RWPE2 (cell line): ENCODE data around the gene PIP4K2B.

Experiments used
- ATAC-seq: fragments of 200-7000 bp; cut with Tn5 transposase; 3 replicates; pipeline ENCODE4 v1.9.1; 2021; ENCODE audit warnings: low read depth
- DNase-seq: peaks from one replicate; pipeline ENCODE4 v3.0.0-alpha.2; 2020; ENCODE audit warnings: low spot score
- H3K27ac ChIP-seq: fragments of 450-650 bp; 2 replicates; pipeline ENCODE4 v1.5.1; 2017; ENCODE audit warnings: mild to moderate bottlenecking; ENCODE audit not compliant: poor library complexity, severe bottlenecking
- H3K27me3 ChIP-seq: fragments of 250-450 bp; sonication (Bioruptor Pico); 2 replicates; pipeline ENCODE4 v1.5.1; 2021; ENCODE audit warnings: mild to moderate bottlenecking, moderate library complexity; ENCODE audit not compliant: insufficient read depth, poor library complexity, severe bottlenecking
- H3K36me3 ChIP-seq: fragments of 250-450 bp; sonication (Bioruptor Pico); 2 replicates; pipeline ENCODE4 v1.5.1; 2020; ENCODE audit warnings: low read depth, mild to moderate bottlenecking, moderate library complexity
- H3K4me1 ChIP-seq: fragments of 250-450 bp; sonication (Bioruptor Pico); 2 replicates; pipeline ENCODE4 v1.5.1; 2021; ENCODE audit warnings: mild to moderate bottlenecking, moderate library complexity; ENCODE audit not compliant: insufficient read depth, poor library complexity, severe bottlenecking
- H3K4me3 ChIP-seq: fragments of 250-450 bp; sonication (Bioruptor Pico); 2 replicates; pipeline ENCODE4 v1.5.1; 2021; ENCODE audit warnings: mild to moderate bottlenecking, moderate library complexity; ENCODE audit not compliant: severe bottlenecking
- H3K9me3 ChIP-seq: fragments of 250-450 bp; sonication (Bioruptor Pico); 2 replicates; pipeline ENCODE4 v1.5.1; 2021; ENCODE audit warnings: mild to moderate bottlenecking, moderate library complexity; ENCODE audit not compliant: severe bottlenecking
- CTCF ChIP-seq: fragments of 450-650 bp; IDR thresholded peaks from one replicate; pipeline ENCODE4 v1.5.1; 2017; ENCODE audit warnings: mild to moderate bottlenecking, moderate library complexity; ENCODE audit not compliant: poor library complexity, severe bottlenecking

Gene PIP4K2B

GRCh38 chr17:38798614-38799500, 499 bp downstream of the PIP4K2B start:
- peak overlapping the region; percentile 86 for H3K27ac ChIP-seq

GRCh38 chr17:38797828-38798227, 1.5 kb downstream of the PIP4K2B start:
- Histone ChIP-seq H3K27ac (peak overlapping the region; percentile 86), H3K4me1 (peaks cover 7% of the 10 kb centered on the region), H3K27me3 (no peaks in the 10 kb centered on the region), H3K36me3 (peaks cover 31% of the 10 kb centered on the region), H3K9me3 (no peaks in the 10 kb centered on the region), H3K4me3 (peak overlapping the region; percentile 99)
- DNase-seq (no peak), ATAC-seq (no peak)
- TF ChIP-seq CTCF, result no peak

More at GRCh38 chr17:38798614-38799500, 499 bp downstream of the PIP4K2B start:
- Histone ChIP-seq H3K4me3 (peak overlapping the region; percentile 99), H3K4me1 (peaks cover 7% of the 10 kb centered on the region), H3K9me3 (no peaks in the 10 kb centered on the region), H3K27me3 (no peaks in the 10 kb centered on the region), H3K36me3 (peaks cover 35% of the 10 kb centered on the region)
- ATAC-seq (peak; percentile 27), DNase-seq (peak; percentile 65)
- no peak for TF ChIP-seq CTCF

GRCh38 chr17:38797158-38797490, 2.2 kb downstream of the PIP4K2B start:
- Histone ChIP-seq H3K4me1 (peaks cover 7% of the 10 kb centered on the region), H3K4me3 (no peak overlapping the region), H3K36me3 (peaks cover 28% of the 10 kb centered on the region), H3K27me3 (no peaks in the 10 kb centered on the region), H3K9me3 (no peaks in the 10 kb centered on the region), H3K27ac (no peak overlapping the region)
- no peak for DNase-seq
- TF ChIP-seq CTCF, result no peak
- ATAC-seq, result no peak

- Histone ChIP-seq H3K27me3 (no peaks in the 10 kb centered on the region), H3K9me3 (no peaks in the 10 kb centered on the region), H3K27ac (no peak overlapping the region), H3K4me1 (peaks cover 7% of the 10 kb centered on the region), H3K4me3 (no peak overlapping the region), H3K36me3 (peaks cover 24% of the 10 kb centered on the region)
- no peak for ATAC-seq
- no peak for TF ChIP-seq CTCF
- no peak for DNase-seq
Observed at GRCh38 chr17:38796451-38797157, 2.8 kb downstream of the PIP4K2B start.
